NB4 (cell line): ENCODE data around the gene STMN3.

Experiments used
- DNase-seq: peaks from one replicate; pipeline ENCODE4 v3.0.0; 2010; ENCODE audit warnings: low read depth
- H3K4me3 ChIP-seq: one replicate; pipeline ENCODE4 v1.5.1; 2011; ENCODE audit warnings: mild to moderate bottlenecking, low read depth, low read length, moderate library complexity
- CTCF ChIP-seq: IDR thresholded peaks from one replicate; pipeline ENCODE4 v1.5.1; 2012; ENCODE audit warnings: low read depth, low read length
- MAX ChIP-seq: IDR thresholded peaks from 2 replicates; pipeline ENCODE4 v1.6.1; 2011; ENCODE audit warnings: low read depth, low read length
- MYC ChIP-seq: IDR thresholded peaks from 2 replicates; pipeline ENCODE4 v1.6.1; 2011; ENCODE audit warnings: low read depth, low read length
- POLR2A ChIP-seq: IDR thresholded peaks from 2 replicates; pipeline ENCODE4 v1.6.1; 2011; ENCODE audit warnings: mild to moderate bottlenecking; ENCODE audit not compliant: insufficient read length; ENCODE audit errors: extremely low read depth

STMN3 gene

GRCh38 chr20:63645218-63645617 lies 8.0 kb downstream of the STMN3 start:
- no peak overlapping the region for H3K4me3 ChIP-seq
- TF ChIP-seq CTCF (no peak), MAX (no peak), MYC (no peak), POLR2A (no peak)
- DNase-seq, result no peak

GRCh38 chr20:63643946-63644345 lies 9.3 kb downstream of the STMN3 start:
- TF ChIP-seq POLR2A (no peak), MYC (no peak), CTCF (no peak), MAX (no peak)
- no peak for DNase-seq
- H3K4me3 ChIP-seq, result no peak overlapping the region

- no peak overlapping the region for H3K4me3 ChIP-seq
- DNase-seq, result no peak
- no peak for TF ChIP-seq MYC
- TF ChIP-seq CTCF, result no peak
- TF ChIP-seq POLR2A, result no peak
- no peak for TF ChIP-seq MAX
Observed at GRCh38 chr20:63643499-63643898, 9.7 kb downstream of the STMN3 start.

GRCh38 chr20:63642527-63643247 lies 10.5 kb downstream of the STMN3 start:
- DNase-seq, result no peak
- no peak overlapping the region for H3K4me3 ChIP-seq
- TF ChIP-seq MAX, result no peak
- TF ChIP-seq MYC, result no peak
- no peak for TF ChIP-seq POLR2A
- TF ChIP-seq CTCF, result no peak

- TF ChIP-seq MYC (no peak), POLR2A (no peak), CTCF (no peak), MAX (no peak)
- peak overlapping the region; percentile 56 for H3K4me3 ChIP-seq
- peak; percentile 84 for DNase-seq
Observed at GRCh38 chr20:63641792-63642523, 11.3 kb downstream of the STMN3 start.
